ENCODE measurements around the gene NAA38.

The NAA38 gene

GRCh38 chr17:7856811-7857712 is at the start of gene NAA38:
NAA38 (minus strand) TSS chr17:7857559; CDS start chr17:7857463, 96 bp downstream.
- DNase-seq (ENCODE audit: low read depth, low spot score) = peak; percentile 97

GRCh38 chr17:7903154-7904103 is 46.1 kb upstream of the NAA38 start:
- DNase-seq (ENCODE audit: low read depth, low spot score) = no peak

- DNase-seq (ENCODE audit: low read depth, low spot score) = no peak
These were observed 40.4 kb upstream of the NAA38 start for GRCh38 chr17:7897773-7898172.

DNA sequence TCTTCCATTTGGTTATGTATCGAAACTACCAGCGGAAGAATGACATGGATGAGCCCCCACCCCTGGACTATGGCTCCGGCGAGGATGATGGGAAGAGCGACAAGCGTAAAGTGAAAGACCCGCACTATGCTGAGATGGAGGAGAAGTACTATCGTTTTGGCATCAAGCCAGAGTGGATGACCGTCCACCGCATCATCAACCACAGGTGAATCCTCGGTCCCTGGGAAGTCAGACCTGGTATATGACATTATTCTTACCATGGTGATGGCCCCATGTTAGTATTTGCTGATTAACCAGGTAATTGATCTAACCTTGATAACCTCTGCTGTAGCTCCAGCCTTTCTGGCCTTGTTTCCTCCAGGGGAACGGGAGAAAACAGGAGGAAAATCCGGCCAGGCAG is 39.7 kb upstream of the NAA38 start:
- DNase-seq (ENCODE audit: low read depth, low spot score) = no peak

- DNase-seq (ENCODE audit: low read depth, low spot score) = no peak
These were observed 37.5 kb upstream of the NAA38 start for GRCh38 chr17:7894866-7895265.

DNA sequence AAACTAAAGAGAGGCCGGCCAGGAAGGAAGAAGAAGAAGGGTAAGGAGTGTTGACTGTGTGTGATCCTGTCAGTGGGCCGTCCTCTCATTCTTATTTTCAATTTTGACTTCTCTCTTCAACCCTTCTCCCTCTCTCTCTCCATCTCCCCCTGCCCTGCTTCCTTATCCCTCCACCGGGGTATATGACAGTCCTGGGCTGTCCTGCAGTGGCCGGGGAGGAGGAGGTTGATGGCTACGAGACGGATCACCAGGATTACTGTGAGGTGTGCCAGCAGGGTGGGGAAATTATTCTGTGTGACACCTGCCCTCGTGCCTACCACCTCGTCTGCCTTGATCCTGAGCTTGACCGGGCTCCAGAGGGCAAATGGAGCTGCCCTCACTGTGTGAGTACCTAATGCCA is 36.9 kb upstream of the NAA38 start:
- DNase-seq (ENCODE audit: low read depth, low spot score) = no peak

- DNase-seq (ENCODE audit: low read depth, low spot score) = no peak
These were observed 36.0 kb upstream of the NAA38 start for GRCh38 chr17:7893187-7893880.

GRCh38 chr17:7889166-7889955 is 32.0 kb upstream of the NAA38 start:
- peak; percentile 82 for DNase-seq (ENCODE audit: low read depth, low spot score)

- no peak for DNase-seq (ENCODE audit: low read depth, low spot score)
These were observed 31.0 kb upstream of the NAA38 start, which contains the start of gene CHD3 for GRCh38 chr17:7888184-7888920. CHD3 (plus strand) TSS chr17:7888789; CDS start chr17:7889001, 212 bp downstream.

- DNase-seq (ENCODE audit: low read depth, low spot score) = peak; percentile 94
These were observed 30.3 kb upstream of the NAA38 start for GRCh38 chr17:7887482-7888183.

- DNase-seq (ENCODE audit: low read depth, low spot score) = no peak
These were observed 29.7 kb upstream of the NAA38 start for GRCh38 chr17:7887038-7887481.

- no peak for DNase-seq (ENCODE audit: low read depth, low spot score)
These were observed 29.1 kb upstream of the NAA38 start for GRCh38 chr17:7886227-7887037.

- DNase-seq (ENCODE audit: low read depth, low spot score) = no peak
These were observed 28.2 kb upstream of the NAA38 start for GRCh38 chr17:7885367-7886226.

- no peak for DNase-seq (ENCODE audit: low read depth, low spot score)
These were observed 27.4 kb upstream of the NAA38 start for GRCh38 chr17:7884581-7885366.

- no peak for DNase-seq (ENCODE audit: low read depth, low spot score)
These were observed 26.5 kb upstream of the NAA38 start for GRCh38 chr17:7883781-7884386.

GRCh38 chr17:7882629-7883028 is 25.3 kb upstream of the NAA38 start:
- no peak for DNase-seq (ENCODE audit: low read depth, low spot score)

Data from smooth muscle cell of the brain vasculature (primary cell).